ENCODE measurements around the gene TTC3.

DNA sequence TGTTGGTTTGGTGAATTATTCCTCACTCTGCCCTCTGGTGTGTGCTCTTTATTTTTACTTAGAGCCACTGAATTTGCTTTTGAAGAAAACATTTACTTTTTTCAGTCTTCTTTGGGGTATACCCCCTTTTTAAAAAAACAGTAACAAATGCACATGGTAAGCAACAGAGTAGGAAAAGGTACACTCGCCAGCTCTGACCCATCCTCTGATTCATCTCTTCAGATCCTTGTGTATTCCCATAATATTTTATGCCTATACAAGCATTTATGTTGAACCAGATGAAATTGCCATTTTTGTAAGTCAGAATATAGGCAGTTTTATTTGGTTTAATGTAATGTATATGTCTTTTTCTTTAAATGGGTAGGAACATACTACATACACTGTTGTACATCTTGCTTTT lies 28.3 kb downstream of the TTC3 start:
- TF ChIP-seq, protein P1, sequence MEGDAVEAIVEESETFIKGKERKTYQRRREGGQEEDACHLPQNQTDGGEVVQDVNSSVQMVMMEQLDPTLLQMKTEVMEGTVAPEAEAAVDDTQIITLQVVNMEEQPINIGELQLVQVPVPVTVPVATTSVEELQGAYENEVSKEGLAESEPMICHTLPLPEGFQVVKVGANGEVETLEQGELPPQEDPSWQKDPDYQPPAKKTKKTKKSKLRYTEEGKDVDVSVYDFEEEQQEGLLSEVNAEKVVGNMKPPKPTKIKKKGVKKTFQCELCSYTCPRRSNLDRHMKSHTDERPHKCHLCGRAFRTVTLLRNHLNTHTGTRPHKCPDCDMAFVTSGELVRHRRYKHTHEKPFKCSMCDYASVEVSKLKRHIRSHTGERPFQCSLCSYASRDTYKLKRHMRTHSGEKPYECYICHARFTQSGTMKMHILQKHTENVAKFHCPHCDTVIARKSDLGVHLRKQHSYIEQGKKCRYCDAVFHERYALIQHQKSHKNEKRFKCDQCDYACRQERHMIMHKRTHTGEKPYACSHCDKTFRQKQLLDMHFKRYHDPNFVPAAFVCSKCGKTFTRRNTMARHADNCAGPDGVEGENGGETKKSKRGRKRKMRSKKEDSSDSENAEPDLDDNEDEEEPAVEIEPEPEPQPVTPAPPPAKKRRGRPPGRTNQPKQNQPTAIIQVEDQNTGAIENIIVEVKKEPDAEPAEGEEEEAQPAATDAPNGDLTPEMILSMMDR (IDR thresholded peaks at IDR 0.05; ENCODE audit: insufficient read depth, low read depth, low read length), result no peak
- TF ChIP-seq EZH2 (IDR thresholded peaks at IDR 0.05; ENCODE audit: insufficient read depth, low read length), result no peak
